DMS153 treated with DMSO at 0.1 percent for 48 hours (cell line): ENCODE data around the gene RAMACL.
"Not testable (repeated sequence)": the region's sequence is repeated elsewhere in the genome, so short reads cannot be mapped to it uniquely, and the experiment has no call there.

ENCODE experiments used
- DNase-seq: peaks from one replicate; lab custom pipeline; 2025; ENCODE audit not compliant: unreplicated experiment; lab: John Stamatoyannopoulos, UW

RAMACL gene

GRCh38 chr6:166539011-166539385, 47.5 kb downstream of the RAMACL start:
- DNase-seq = not testable (repeated sequence)

- DNase-seq = no peak
These were observed 48.0 kb downstream of the RAMACL start for GRCh38 chr6:166538297-166539010.

GRCh38 chr6:166534658-166535406, 51.6 kb downstream of the RAMACL start:
- DNase-seq = no peak

GRCh38 chr6:166533205-166533824, 53.2 kb downstream of the RAMACL start:
- no peak for DNase-seq
